Neuron (in vitro differentiated cells): Measurements from ENCODE around the gene CRACR2B.

Source experiments
- H2AFZ ChIP-seq: one replicate; pipeline ENCODE4 v1.6.1; 2013; ENCODE audit warnings: low read depth, mild to moderate bottlenecking, inconsistent platforms, low read length, moderate library complexity
- H3K27me3 ChIP-seq: one replicate; pipeline ENCODE4 v1.6.1; 2013; ENCODE audit warnings: low read length; ENCODE audit not compliant: insufficient read depth
- H3K36me3 ChIP-seq: one replicate; pipeline ENCODE4 v1.6.1; 2013; ENCODE audit warnings: low read length; ENCODE audit not compliant: insufficient read depth
- H3K4me1 ChIP-seq: one replicate; pipeline ENCODE4 v1.6.1; 2013; ENCODE audit warnings: low read length; ENCODE audit not compliant: insufficient read depth
- H3K4me3 ChIP-seq: 2 replicates; pipeline ENCODE4 v1.5.1; 2013; ENCODE audit warnings: mild to moderate bottlenecking, low read length, moderate library complexity
- H3K9me3 ChIP-seq: one replicate; pipeline ENCODE4 v1.6.1; 2013; ENCODE audit warnings: low read length

Gene CRACR2B

DNA sequence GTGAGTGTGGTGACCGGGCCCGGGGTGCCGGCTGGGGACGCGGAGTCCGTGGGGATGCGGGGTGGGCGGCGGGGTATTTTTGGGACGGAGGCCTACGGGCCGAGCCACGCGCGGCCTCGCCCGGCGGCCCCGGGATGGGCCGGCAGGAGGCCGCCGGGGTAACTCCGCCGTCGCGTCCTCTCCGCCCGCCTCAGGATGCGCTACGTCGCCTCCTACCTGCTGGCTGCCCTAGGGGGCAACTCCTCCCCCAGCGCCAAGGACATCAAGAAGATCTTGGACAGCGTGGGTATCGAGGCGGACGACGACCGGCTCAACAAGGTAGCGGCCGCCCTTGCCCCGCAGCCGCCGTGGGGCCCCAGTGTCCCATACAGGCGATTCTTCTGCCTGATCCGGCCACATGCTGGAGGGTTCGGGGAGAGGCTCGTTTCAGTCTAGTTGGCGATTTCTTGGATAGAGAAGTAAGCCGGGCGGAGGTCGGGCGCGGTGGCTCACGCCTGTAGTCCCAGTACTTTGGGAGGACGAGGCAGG, 17.6 kb upstream of the CRACR2B start:
- Histone ChIP-seq H3K27me3 (no peaks in the 10 kb centered on the region), H2AFZ (peak overlapping the region; percentile 76), H3K4me3 (peak overlapping the region; percentile 87)

DNA sequence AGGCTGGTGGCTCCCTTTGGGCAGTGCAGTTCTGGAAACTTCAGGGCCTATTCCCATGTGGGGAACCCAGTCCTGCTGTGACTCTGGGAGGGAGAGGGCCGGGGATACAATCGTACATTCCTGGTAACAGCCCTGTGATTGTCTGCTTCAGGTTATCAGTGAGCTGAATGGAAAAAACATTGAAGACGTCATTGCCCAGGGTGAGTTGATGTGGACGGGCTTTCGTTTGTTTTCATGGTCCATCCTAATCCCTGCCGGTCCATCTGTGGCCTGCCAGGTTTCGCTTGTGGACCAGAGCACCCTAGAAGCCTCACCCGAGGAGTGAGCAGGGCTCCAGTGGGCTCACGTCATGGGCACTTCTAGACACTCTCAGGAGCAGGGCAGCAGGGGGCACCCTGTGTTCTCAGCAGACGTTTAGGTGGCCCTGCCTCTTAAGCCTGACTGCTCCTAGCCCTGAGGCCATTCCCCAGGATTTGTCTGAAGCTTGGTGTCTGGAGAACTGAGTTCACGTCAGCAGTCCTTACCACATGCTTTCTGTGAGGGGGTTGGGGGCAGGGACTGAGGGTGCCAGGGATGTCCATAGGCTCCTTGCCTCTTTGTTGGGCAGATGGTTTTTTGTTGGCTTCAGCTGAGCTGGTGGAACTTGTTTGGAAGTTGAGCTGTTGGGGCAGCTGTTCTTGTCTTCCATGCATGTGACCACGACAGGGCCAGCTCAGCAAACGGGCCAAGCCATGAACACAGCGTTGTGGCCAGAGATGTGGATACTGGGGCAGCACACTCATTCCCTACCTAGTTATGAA, 16.1 kb upstream of the CRACR2B start:
- no peak overlapping the region for H2AFZ ChIP-seq
- H3K27me3 ChIP-seq = no peaks in the 10 kb centered on the region
- peaks cover 20% of the 10 kb centered on the region for H3K4me1 ChIP-seq
- H3K4me3 ChIP-seq = no peak overlapping the region
- peaks cover 26% of the 10 kb centered on the region for H3K36me3 ChIP-seq
- H3K9me3 ChIP-seq = no peaks in the 10 kb centered on the region

More for the DNA sequence above, 17.6 kb upstream of the CRACR2B start:
- Histone ChIP-seq H3K4me1 (peaks cover 24% of the 10 kb centered on the region), H3K36me3 (peaks cover 26% of the 10 kb centered on the region), H3K9me3 (no peaks in the 10 kb centered on the region)

DNA sequence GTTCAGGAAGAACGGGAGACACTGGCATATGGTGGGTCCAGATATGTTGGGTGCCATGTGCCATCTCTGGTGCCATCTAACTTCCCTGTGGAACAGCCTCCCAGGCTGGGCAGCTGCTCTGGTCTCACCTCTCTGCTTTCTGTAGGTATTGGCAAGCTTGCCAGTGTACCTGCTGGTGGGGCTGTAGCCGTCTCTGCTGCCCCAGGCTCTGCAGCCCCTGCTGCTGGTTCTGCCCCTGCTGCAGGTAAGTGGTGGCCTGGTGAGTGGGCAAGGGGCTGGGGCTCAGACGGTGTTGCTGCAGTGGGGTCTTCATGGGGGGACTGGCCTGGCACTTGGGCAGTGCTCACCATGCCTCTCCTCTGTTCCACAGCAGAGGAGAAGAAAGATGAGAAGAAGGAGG, 15.3 kb upstream of the CRACR2B start:
- H2AFZ ChIP-seq = no peak overlapping the region
- H3K4me3 ChIP-seq = no peak overlapping the region
- peaks cover 20% of the 10 kb centered on the region for H3K4me1 ChIP-seq
- no peaks in the 10 kb centered on the region for H3K27me3 ChIP-seq
- H3K9me3 ChIP-seq = no peaks in the 10 kb centered on the region
- peaks cover 26% of the 10 kb centered on the region for H3K36me3 ChIP-seq

DNA sequence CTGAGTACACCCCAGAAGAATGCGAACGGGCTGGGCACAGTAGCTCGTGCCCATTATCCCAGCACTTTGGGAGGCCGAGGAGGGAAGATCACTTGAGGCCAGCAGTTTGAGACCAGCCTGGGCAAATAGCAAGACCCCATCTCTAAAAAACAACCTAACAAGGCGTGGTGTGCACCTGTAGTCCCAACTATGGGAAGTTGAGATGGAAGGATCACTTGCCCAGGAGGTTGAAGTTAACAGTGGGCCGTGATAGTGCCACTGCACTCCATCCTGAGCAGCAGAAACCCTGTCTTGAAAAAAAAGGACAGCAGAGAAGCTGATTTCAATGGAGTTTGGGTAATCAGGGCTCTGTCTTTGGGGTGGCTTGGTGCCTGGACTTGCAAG, 14.7 kb upstream of the CRACR2B start:
- Histone ChIP-seq H3K9me3 (no peaks in the 10 kb centered on the region), H3K36me3 (peaks cover 26% of the 10 kb centered on the region), H3K27me3 (no peaks in the 10 kb centered on the region), H3K4me1 (peaks cover 20% of the 10 kb centered on the region), H2AFZ (no peak overlapping the region), H3K4me3 (no peak overlapping the region)

DNA sequence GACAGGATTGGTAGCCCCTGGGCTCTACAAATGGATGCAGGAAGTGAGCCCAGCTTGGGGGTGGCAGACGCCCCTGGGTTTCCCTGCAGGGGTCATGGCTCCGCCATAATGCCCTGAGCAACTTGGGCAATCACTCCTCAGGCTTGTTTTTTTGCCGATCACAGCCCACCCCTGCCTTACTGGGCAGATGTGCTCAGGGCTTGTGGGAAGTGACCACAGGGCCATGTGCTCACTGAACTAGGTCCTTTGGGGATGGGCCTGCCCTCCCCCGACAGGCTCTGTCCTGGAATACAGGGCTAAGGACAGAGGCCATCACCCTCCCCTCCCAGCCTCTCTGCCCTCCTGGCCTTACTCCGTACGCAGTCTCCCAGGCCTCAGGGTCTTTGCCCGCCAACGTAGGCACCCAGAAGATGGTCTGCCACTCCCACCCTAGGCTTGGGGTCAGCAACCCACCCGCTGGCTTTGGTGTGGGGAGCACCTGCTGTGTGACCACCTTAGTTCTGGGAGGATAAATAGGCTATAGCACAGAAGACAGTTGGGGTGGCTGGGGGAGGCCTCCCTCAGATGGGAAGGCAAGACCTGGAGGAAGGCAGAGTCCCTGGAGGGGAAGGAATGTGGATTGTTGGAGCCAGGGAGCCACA, 14.1 kb upstream of the CRACR2B start:
- Histone ChIP-seq H3K36me3 (peaks cover 26% of the 10 kb centered on the region), H3K4me3 (no peak overlapping the region), H3K4me1 (peaks cover 17% of the 10 kb centered on the region), H2AFZ (no peak overlapping the region), H3K9me3 (no peaks in the 10 kb centered on the region), H3K27me3 (no peaks in the 10 kb centered on the region)

DNA sequence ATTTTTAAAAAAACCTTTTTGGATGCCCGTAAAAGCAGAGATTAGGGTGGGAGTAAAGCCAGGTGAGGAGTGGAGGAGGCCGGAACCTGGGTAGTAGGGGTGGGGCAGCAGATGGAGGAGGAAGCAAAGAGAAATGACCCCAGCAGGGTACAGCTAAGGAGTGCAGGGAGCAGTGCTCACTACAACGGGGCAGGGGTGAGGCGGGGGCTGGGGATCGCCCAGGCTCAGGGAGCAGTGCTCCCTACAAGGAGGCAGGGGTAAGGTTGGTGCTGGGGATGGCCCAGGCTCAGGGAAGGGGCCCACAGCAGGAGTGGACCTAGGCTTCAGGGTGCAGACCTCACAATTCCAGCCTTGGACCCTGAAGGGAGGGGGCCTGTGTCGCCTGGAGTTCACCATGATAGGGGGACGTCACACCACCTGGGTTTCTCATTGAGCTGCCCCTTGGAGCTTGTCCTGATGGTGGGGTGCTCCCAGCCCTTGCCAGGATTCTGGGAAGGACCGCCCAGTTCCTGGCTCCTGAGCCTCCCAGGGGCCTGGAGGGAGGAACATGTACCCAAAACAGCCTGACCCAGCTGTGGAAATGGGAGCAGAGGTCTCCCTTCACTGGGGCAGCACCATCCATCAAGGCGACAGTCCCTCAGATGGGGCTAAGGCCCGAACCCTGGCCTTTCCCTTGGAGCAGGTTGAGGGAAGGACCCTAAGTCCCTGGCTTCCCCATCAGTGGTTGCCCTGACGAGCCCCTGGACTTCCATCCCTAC, 11.9 kb upstream of the CRACR2B start:
- Histone ChIP-seq H2AFZ (no peak overlapping the region), H3K36me3 (peaks cover 26% of the 10 kb centered on the region), H3K4me3 (no peak overlapping the region)

DNA sequence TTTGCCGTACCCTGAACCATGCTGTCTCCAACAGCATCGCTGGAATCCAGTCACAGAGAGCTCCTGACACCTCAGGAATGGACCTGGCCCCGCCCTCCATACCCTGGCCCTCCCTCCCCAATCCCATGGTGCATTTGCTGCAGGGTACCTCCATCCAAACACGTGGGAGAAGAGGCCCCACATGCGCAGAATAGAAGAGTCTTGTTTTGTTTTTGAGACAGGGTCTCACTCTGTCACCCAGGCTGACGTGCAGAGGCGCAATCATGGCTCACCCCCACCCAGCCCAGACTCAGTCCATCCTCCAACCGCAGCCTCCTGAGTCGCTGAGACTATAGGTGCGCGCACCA, 11.3 kb upstream of the CRACR2B start:
- Histone ChIP-seq H3K9me3 (no peaks in the 10 kb centered on the region), H3K4me3 (no peak overlapping the region), H3K27me3 (no peaks in the 10 kb centered on the region), H3K36me3 (peaks cover 26% of the 10 kb centered on the region), H3K4me1 (peaks cover 18% of the 10 kb centered on the region), H2AFZ (no peak overlapping the region)

More for the DNA sequence above, 11.9 kb upstream of the CRACR2B start:
- H3K4me1 ChIP-seq = peaks cover 20% of the 10 kb centered on the region
- H3K9me3 ChIP-seq = no peaks in the 10 kb centered on the region
- H3K27me3 ChIP-seq = no peaks in the 10 kb centered on the region

DNA sequence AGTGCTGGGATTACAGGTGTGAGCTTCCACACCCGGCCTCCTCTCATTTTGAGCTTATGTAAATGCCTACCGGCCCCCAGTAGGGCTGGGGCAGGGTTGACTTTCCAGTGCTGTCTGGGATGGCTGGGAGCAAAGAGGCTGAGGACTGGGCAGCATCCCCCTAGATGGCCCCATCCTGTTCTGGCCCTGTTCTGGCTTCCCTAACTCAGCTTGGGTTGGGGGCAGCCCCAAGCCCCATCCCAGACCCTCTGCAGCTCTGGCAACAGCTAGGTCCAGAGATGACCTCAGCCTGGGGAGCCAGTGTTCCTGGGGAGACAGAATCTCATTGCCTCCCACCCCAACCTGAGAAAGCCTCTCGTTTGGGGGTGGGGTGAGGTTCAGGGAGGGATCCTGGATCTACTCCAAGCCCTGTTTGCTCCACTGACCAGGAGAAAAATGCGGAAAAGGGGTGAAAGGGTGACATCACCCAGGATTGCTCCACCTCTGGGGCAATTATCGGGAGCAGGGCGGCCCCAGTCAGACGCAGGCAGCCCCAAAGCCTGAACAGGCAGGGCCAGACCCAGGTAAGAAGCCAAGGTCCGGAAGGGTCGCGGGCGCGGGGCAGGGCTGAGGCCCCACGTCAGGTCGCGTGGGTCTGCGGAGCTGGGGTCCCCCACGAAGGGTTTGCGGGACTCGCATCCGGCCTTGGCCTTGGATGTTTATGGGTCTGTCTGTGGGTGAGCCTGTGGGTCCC, 9.2 kb upstream of the CRACR2B start, which contains the start of gene PNPLA2:
TSS of gene PNPLA2 (plus strand) at position 519 of the 733 bp plus-strand sequence. CDS start 805 bp downstream, outside the sequence.
- Histone ChIP-seq H3K36me3 (peaks cover 10% of the 10 kb centered on the region), H3K9me3 (no peaks in the 10 kb centered on the region), H2AFZ (peak within 1 kb of the TSS; percentile 83), H3K27me3 (no peaks in the 10 kb centered on the region), H3K4me1 (peaks cover 18% of the 10 kb centered on the region), H3K4me3 (peak within 1 kb of the TSS; percentile 95)

DNA sequence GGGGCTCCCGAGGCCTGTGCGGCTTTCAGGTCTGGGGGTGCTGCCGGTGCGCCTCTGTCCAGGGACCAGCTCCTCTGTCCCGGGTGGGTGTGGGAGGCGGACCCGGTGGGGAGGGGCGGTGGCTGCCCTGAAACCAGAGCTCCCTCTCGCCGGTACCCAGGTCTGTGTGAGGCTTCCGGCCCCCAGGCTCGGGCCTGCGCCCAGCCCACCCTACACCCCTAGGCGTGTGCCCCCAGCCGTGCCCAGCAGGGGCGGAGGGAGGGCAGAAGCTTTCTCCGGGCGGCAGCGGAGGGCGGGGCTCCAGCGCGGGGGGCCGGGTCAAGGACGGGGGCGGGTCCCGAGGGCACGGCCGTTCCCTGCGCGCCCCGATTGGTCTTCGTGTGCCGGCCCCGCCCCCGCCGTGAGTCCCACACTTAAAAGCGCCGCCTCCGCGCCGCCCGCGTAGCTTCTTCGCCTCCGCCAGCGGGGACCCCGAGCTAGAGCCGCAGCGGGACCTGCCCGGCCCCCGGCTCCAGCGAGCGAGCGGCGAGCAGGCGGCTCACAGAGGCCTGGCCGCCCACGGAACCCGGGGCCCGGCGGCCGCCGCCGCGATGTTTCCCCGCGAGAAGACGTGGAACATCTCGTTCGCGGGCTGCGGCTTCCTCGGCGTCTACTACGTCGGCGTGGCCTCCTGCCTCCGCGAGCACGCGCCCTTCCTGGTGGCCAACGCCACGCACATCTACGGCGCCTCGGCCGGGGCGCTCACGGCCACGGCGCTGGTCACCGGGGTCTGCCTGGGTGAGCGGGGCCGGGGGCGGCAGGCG, 8.4 kb upstream of the CRACR2B start:
- Histone ChIP-seq H3K9me3 (no peaks in the 10 kb centered on the region), H3K4me3 (peak overlapping the region; percentile 95), H3K36me3 (peaks cover 12% of the 10 kb centered on the region), H3K27me3 (no peaks in the 10 kb centered on the region), H3K4me1 (peaks cover 18% of the 10 kb centered on the region), H2AFZ (peak overlapping the region; percentile 83)

DNA sequence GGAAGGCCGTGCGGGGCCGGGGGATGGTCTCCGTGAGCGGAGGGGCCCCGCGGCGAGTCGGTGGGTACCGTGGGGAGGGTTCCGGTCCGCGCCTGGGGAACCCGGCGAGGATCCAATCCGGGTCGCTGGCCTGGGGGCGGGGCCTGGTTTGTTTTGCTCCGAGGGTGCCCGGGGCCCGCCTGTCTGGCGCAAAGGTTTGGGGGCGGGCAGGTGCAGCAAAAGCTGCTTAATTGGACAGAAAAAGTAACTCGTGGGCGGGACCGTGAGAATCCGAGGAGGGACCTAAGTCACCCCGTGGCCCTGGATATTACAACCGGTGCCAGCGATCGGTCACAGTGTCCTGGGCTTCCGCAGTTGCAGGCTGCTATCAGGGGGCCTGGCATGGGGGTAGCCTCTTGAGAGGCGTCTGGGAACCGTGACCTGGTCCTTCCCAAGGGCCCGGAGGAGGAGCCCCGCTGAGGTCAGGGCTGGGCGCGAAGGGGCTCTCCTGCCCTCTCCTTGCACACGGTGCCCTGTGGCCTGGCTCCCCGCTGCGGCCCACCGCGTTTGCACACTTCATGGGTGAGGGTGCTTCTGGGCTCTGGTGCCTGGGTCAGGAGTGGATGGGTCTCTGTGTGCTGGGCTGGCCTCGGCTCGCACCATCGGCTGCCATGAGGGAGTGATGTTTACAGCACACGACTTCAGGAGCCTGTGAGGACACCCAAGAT, 7.6 kb upstream of the CRACR2B start:
- H2AFZ ChIP-seq = no peak overlapping the region
- peak overlapping the region; percentile 95 for H3K4me3 ChIP-seq
- H3K36me3 ChIP-seq = peaks cover 18% of the 10 kb centered on the region
- H3K4me1 ChIP-seq = peaks cover 18% of the 10 kb centered on the region
- no peaks in the 10 kb centered on the region for H3K27me3 ChIP-seq
- no peaks in the 10 kb centered on the region for H3K9me3 ChIP-seq

DNA sequence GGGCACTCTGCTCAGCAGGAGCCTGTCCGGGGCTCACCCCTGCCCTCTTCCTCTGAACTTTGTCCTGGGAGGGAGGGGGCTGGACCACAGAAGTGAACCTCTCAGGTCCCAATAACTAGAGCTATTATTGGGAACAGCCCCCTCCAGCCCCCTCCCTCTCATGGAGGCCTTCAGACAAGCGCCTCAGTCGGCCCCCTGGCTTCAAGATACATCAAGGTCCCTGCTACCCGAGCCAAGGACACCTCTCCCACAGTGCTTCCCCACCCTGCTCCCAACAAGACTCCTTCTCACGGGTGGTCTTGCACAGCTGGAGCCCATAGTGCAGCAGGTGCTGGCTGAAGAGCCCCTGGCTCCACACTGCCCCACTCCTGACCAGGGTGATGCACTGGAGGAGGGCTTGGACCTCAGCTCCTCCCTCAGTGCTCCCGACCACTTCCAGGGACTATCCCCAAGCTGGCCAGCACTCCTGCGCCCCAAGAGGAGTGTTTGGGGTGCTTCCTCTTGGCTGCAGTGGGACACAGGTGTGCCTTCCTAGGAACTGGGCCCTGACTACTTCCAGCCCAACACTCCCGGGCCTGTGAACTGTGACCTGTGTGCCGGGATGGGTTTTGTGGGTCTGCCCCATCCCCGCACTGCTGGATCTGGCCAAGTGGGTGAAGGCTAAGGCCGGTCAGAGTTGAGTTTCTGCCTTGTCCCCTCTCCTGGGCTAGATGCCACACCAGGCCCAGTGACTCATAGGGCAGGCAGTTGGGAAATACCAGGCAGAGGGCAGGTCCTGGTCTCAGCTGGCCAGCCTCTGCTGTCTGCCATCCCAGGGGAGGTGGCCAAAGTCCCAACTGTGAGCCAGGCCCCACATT, 6.8 kb upstream of the CRACR2B start:
- H2AFZ ChIP-seq = no peak overlapping the region
- peak overlapping the region; percentile 95 for H3K4me3 ChIP-seq
- no peaks in the 10 kb centered on the region for H3K27me3 ChIP-seq
- peaks cover 20% of the 10 kb centered on the region for H3K36me3 ChIP-seq
- no peaks in the 10 kb centered on the region for H3K9me3 ChIP-seq
- H3K4me1 ChIP-seq = peaks cover 18% of the 10 kb centered on the region
